HG03575 (cell line): Measurements from ENCODE around the gene NUF2.
"Not testable (repeated sequence)": the region's sequence is repeated elsewhere in the genome, so short reads cannot be mapped to it uniquely, and the experiment has no call there.

Experiments used
- ATAC-seq: cut with Tn5 transposase; IDR thresholded peaks from one replicate; pipeline ENCODE4 v1.9.1; 2021; ENCODE audit not compliant: unreplicated experiment, insufficient number of reproducible peaks, low FRiP score; ENCODE audit errors: extremely low read depth

The NUF2 gene

GRCh38 chr1:163321311-163322305 lies at the start of gene NUF2:
TSS of gene NUF2 (plus strand) at chr1:163321954. CDS start at chr1:163326052, 4,098 bp downstream.
- peak; percentile 83 for ATAC-seq

GRCh38 chr1:163273766-163274441 lies 47.9 kb upstream of the NUF2 start:
- ATAC-seq = no peak

- ATAC-seq = no peak
Observed at GRCh38 chr1:163275222-163275621, 46.5 kb upstream of the NUF2 start.

GRCh38 chr1:163278602-163279001 lies 43.2 kb upstream of the NUF2 start:
- ATAC-seq = no peak

GRCh38 chr1:163284867-163285266 lies 36.9 kb upstream of the NUF2 start:
- ATAC-seq = not testable (repeated sequence)

GRCh38 chr1:163290025-163290640 lies 31.6 kb upstream of the NUF2 start:
- ATAC-seq = no peak

GRCh38 chr1:163291461-163291860 lies 30.3 kb upstream of the NUF2 start:
- ATAC-seq = no peak

- ATAC-seq = not testable (repeated sequence)
Observed at GRCh38 chr1:163292153-163292552, 29.6 kb upstream of the NUF2 start.

GRCh38 chr1:163293497-163293896 lies 28.3 kb upstream of the NUF2 start:
- ATAC-seq = not testable (repeated sequence)

- ATAC-seq = no peak
Observed at GRCh38 chr1:163295949-163296348, 25.8 kb upstream of the NUF2 start.

- no peak for ATAC-seq
Observed at GRCh38 chr1:163296504-163297263, 25.1 kb upstream of the NUF2 start.

GRCh38 chr1:163298365-163298764 lies 23.4 kb upstream of the NUF2 start:
- ATAC-seq = no peak

- no peak for ATAC-seq
Observed at GRCh38 chr1:163300568-163300967, 21.2 kb upstream of the NUF2 start.

GRCh38 chr1:163303561-163303960 lies 18.2 kb upstream of the NUF2 start:
- no peak for ATAC-seq

- no peak for ATAC-seq
Observed at GRCh38 chr1:163305441-163305840, 16.3 kb upstream of the NUF2 start.

- ATAC-seq = no peak
Observed at GRCh38 chr1:163307479-163308171, 14.1 kb upstream of the NUF2 start.

GRCh38 chr1:163308811-163309210 lies 12.9 kb upstream of the NUF2 start:
- ATAC-seq = no peak

GRCh38 chr1:163315773-163316374 lies 5.9 kb upstream of the NUF2 start:
- ATAC-seq = no peak
